Dermis lymphatic vessel endothelial cell (primary cell): ENCODE results near the gene KLHL10. TPM values are rescaled to one million over a fixed set of nuclear protein-coding genes. Genes with fewer than 3 reads are reported as not detected.

ENCODE experiments used
- total RNA-seq: library from RNA; depleted of rRNA; stranded (reverse); fragments of >200 nt; gene quantifications from 2 replicates; pipeline ENCODE4 v1.2.1, GENCODE V29; 2014

The KLHL10 gene
- under 0.01 TPM in 2 replicates for total RNA-seq

GRCh38 chr17:41837761-41838538, at the start of gene KLHL10:
Gene KLHL10, plus strand, starts transcription at chr17:41837825. Its CDS starts 108 bp downstream, at chr17:41837933.

DNA sequence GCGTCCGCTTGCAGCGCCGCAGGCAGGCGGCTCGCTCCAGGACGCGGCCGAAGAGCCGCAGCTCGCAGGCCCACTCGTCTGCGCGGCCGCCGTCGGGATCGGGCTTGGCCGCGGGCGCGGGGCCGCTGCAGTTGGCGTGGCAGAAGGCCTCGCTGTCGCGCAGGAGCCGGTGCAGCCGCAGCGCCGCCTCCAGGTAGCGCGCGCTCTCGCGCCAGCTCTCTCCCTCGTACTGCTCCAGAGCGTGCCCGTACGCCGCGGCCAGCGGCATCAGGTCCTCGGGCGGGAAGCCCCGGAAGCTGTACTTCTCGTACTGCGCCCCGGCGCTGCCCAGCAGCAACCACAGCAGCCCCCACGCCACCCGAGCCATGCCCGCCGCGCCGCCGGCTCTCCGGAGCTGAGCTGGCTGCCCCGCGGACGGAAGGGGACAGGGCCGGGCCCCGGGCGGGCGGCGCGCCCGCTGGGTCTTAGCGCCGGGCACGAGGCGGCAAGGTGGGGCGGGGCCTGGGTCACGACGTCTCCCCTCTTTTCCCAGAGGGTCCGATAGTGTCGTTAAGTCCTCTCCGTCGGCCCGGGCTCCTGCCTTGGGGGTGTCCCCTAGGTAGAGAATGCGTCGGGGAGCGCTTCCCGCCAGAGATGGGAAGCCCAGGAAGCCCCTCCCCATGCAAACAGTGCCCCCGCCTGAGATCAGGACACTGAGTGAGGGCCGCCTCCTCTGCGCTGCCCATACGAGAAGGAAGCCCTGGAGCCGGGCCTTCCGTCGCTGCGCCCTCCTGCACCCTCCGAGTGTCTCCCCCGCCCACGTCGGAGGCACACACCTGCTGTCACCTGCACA, 25.9 kb upstream of the KLHL10 start, which contains the start of gene P3H4:
TSS of gene P3H4 (minus strand) at position 401 of the 832 bp plus-strand sequence. CDS start at position 367, 34 bp downstream.

GRCh38 chr17:41812381-41813151, 25.1 kb upstream of the KLHL10 start, which contains the start of gene FKBP10:
Gene FKBP10, plus strand, starts transcription at chr17:41813004. Its CDS starts 31 bp downstream, at chr17:41813035.

GRCh38 chr17:41835800-41836549, 1.6 kb upstream of the KLHL10 start, which contains the start of gene NT5C3B:
Gene NT5C3B, minus strand, starts transcription at chr17:41836232. Its CDS starts 39 bp downstream, at chr17:41836193.

GRCh38 chr17:41864836-41865595, 27.4 kb downstream of the KLHL10 start, which contains the start of gene KLHL11:
Gene KLHL11, minus strand, starts transcription at chr17:41865423. Its CDS starts 53 bp downstream, at chr17:41865370.

Other genes with a start within 250 kb of the KLHL10 start
- gene KRT16, start 225.1 kb upstream of the KLHL10 start, total RNA-seq: not detected in 2 replicates
- 0.09 and 0.11 TPM in 2 replicates for gene KRT17, start 213.2 kb upstream of the KLHL10 start, total RNA-seq
- 73.2 and 98.0 TPM in 2 replicates for gene EIF1, start 148.9 kb upstream of the KLHL10 start, total RNA-seq
- not detected in 2 replicates for gene GAST, start 125.5 kb upstream of the KLHL10 start, total RNA-seq
- 0.09 and 0.65 TPM in 2 replicates for gene HAP1, start 103.2 kb upstream of the KLHL10 start, total RNA-seq
- 294 and 328 TPM in 2 replicates for gene JUP, start 51.1 kb upstream of the KLHL10 start, total RNA-seq
- gene P3H4, start 25.9 kb upstream of the KLHL10 start, total RNA-seq: 45.5 and 51.5 TPM in 2 replicates
- 134 and 149 TPM in 2 replicates for gene FKBP10, start 24.8 kb upstream of the KLHL10 start, total RNA-seq
- gene NT5C3B, start 1.6 kb upstream of the KLHL10 start, total RNA-seq: 74.8 and 87.1 TPM in 2 replicates
- gene KLHL11, start 27.6 kb downstream of the KLHL10 start, total RNA-seq: 26.1 and 37.9 TPM in 2 replicates
- gene ACLY, start 81.1 kb downstream of the KLHL10 start, total RNA-seq: 159 and 189 TPM in 2 replicates
- gene ODAD4, start 92.8 kb downstream of the KLHL10 start, total RNA-seq: 0.11 and 0.34 TPM in 2 replicates
- gene CNP, start 129.0 kb downstream of the KLHL10 start, total RNA-seq: 49.5 and 55.5 TPM in 2 replicates
- gene DNAJC7, start 179.6 kb downstream of the KLHL10 start, total RNA-seq: 63.2 and 84.4 TPM in 2 replicates
- gene NKIRAS2, start 182.3 kb downstream of the KLHL10 start, total RNA-seq: 30.3 and 35.0 TPM in 2 replicates
- gene C17orf113, start 212.8 kb downstream of the KLHL10 start, total RNA-seq: 0.22 and 0.26 TPM in 2 replicates